ENCODE data around the gene LEKR1. TPM values are rescaled to one million over a fixed set of nuclear protein-coding genes. Genes with fewer than 3 reads are reported as not detected.
"Not testable (repeated sequence)": the region's sequence is repeated elsewhere in the genome, so short reads cannot be mapped to it uniquely, and the experiment has no call there.

The LEKR1 gene
- total RNA-seq, 2 donors from 2014 or later: 4.2 TPM; not detected in 1

- DNase-seq (ENCODE audit: low spot score) (no peak), ATAC-seq (ENCODE audit: insufficient number of reproducible peaks, low FRiP score, low read depth) (no peak)
- H3K27ac ChIP-seq: no peak overlapping the region
- H3K4me1 ChIP-seq (ENCODE audit: control insufficient read depth in 1 of 2, low read depth in 2 of 2): no peaks in the 10 kb centered on the region
- no peaks in the 10 kb centered on the region for H3K27me3 ChIP-seq (replicated peaks; ENCODE audit: insufficient read depth)
- no peaks in the 10 kb centered on the region for H3K9me3 ChIP-seq
- TF ChIP-seq CTCF (IDR thresholded peaks at IDR 0.05): no peak
- no peak overlapping the region for H3K4me3 ChIP-seq
- H3K36me3 ChIP-seq: no peaks in the 10 kb centered on the region
These were observed 136.9 kb downstream of the LEKR1 start for GRCh38 chr3:156963096-156963495.

- Histone ChIP-seq H3K36me3 (no peaks in the 10 kb centered on the region), H3K9me3 (no peaks in the 10 kb centered on the region), H3K4me3 (no peak overlapping the region), H3K4me1 (ENCODE audit: control insufficient read depth in 1 of 2, low read depth in 2 of 2) (no peaks in the 10 kb centered on the region), H3K27ac (no peak overlapping the region), H3K27me3 (replicated peaks; ENCODE audit: insufficient read depth) (no peaks in the 10 kb centered on the region)
- DNase-seq (ENCODE audit: low spot score): no peak
- no peak for ATAC-seq (ENCODE audit: insufficient number of reproducible peaks, low FRiP score, low read depth)
- TF ChIP-seq CTCF (IDR thresholded peaks at IDR 0.05): no peak
These were observed 138.4 kb downstream of the LEKR1 start for GRCh38 chr3:156964577-156964976.

- not testable (repeated sequence) for ATAC-seq (ENCODE audit: insufficient number of reproducible peaks, low FRiP score, low read depth); H3K4me1 ChIP-seq (ENCODE audit: control insufficient read depth in 1 of 2, low read depth in 2 of 2); H3K27ac ChIP-seq; H3K4me3 ChIP-seq; DNase-seq (ENCODE audit: low spot score); H3K9me3 ChIP-seq; H3K27me3 ChIP-seq (replicated peaks; ENCODE audit: insufficient read depth); H3K36me3 ChIP-seq
These were observed 140.2 kb downstream of the LEKR1 start for GRCh38 chr3:156966349-156966748.

- Histone ChIP-seq H3K36me3 (no peaks in the 10 kb centered on the region), H3K27ac (no peak overlapping the region), H3K4me1 (ENCODE audit: control insufficient read depth in 1 of 2, low read depth in 2 of 2) (no peaks in the 10 kb centered on the region), H3K27me3 (replicated peaks; ENCODE audit: insufficient read depth) (no peaks in the 10 kb centered on the region), H3K9me3 (no peaks in the 10 kb centered on the region), H3K4me3 (no peak overlapping the region)
- no peak for DNase-seq (ENCODE audit: low spot score)
- no peak for TF ChIP-seq CTCF (IDR thresholded peaks at IDR 0.05)
- ATAC-seq (ENCODE audit: insufficient number of reproducible peaks, low FRiP score, low read depth): no peak
These were observed 147.8 kb downstream of the LEKR1 start for GRCh38 chr3:156973954-156974353.

GRCh38 chr3:156974931-156975330 is 148.8 kb downstream of the LEKR1 start:
- DNase-seq (ENCODE audit: low spot score) (no peak), ATAC-seq (ENCODE audit: insufficient number of reproducible peaks, low FRiP score, low read depth) (no peak)
- TF ChIP-seq CTCF (IDR thresholded peaks at IDR 0.05): no peak

GRCh38 chr3:156975721-156976120 is 149.6 kb downstream of the LEKR1 start:
- no peak for TF ChIP-seq CTCF (IDR thresholded peaks at IDR 0.05)
- H3K27me3 ChIP-seq (replicated peaks; ENCODE audit: insufficient read depth): no peaks in the 10 kb centered on the region
- no peak overlapping the region for H3K4me3 ChIP-seq
- H3K4me1 ChIP-seq (ENCODE audit: control insufficient read depth in 1 of 2, low read depth in 2 of 2): no peaks in the 10 kb centered on the region
- ATAC-seq (ENCODE audit: insufficient number of reproducible peaks, low FRiP score, low read depth): no peak
- no peak overlapping the region for H3K27ac ChIP-seq
- DNase-seq (ENCODE audit: low spot score): no peak
- no peaks in the 10 kb centered on the region for H3K9me3 ChIP-seq
- H3K36me3 ChIP-seq: no peaks in the 10 kb centered on the region

More at GRCh38 chr3:156974931-156975330, 148.8 kb downstream of the LEKR1 start:
- H3K4me3 ChIP-seq: no peak overlapping the region
- no peaks in the 10 kb centered on the region for H3K27me3 ChIP-seq (replicated peaks; ENCODE audit: insufficient read depth)
- no peaks in the 10 kb centered on the region for H3K4me1 ChIP-seq (ENCODE audit: control insufficient read depth in 1 of 2, low read depth in 2 of 2)
- H3K9me3 ChIP-seq: no peaks in the 10 kb centered on the region
- H3K27ac ChIP-seq: no peak overlapping the region
- no peaks in the 10 kb centered on the region for H3K36me3 ChIP-seq
